Stimulated activated naive CD8-positive, alpha-beta T cell treated with anti-CD3 and anti-CD28 coated beads, Interleukin-15, amount 100 ng/mL, for 72 hours (primary cell): ENCODE data around the gene CREM.

Source experiments
- ATAC-seq: fragments of 150-1000 bp; cut with Tn5 transposase; 2 replicates; pipeline ENCODE4 v1.10.0; 2021; ENCODE audit warnings: mild to moderate bottlenecking, moderate library complexity
- DNase-seq, 2 donors: peaks; one replicate each; pipeline ENCODE4 v3.0.0; 2021 to 2022
- H3K27ac Mint-ChIP-seq, 2 donors: one replicate each; pipeline ENCODE4 v1.8.0; 2022; ENCODE audit warnings: mild to moderate bottlenecking in 2 of 2, mixed read lengths in 2 of 2, moderate library complexity in 2 of 2
- H3K27me3 Mint-ChIP-seq: one replicate; pipeline ENCODE4 v1.8.0; 2022; ENCODE audit warnings: mixed read lengths
- H3K4me1 Mint-ChIP-seq: one replicate; pipeline ENCODE4 v1.8.0; 2022; ENCODE audit warnings: mild to moderate bottlenecking, mixed read lengths
- H3K4me3 Mint-ChIP-seq, 2 donors: one replicate each; pipeline ENCODE4 v1.8.0; 2022; ENCODE audit warnings: mild to moderate bottlenecking in 2 of 2, mixed read lengths in 2 of 2, moderate library complexity in 1 of 2
- H3K9me3 Mint-ChIP-seq, 2 donors: one replicate each; pipeline ENCODE4 v1.8.0; 2022; ENCODE audit warnings: mixed read lengths in 2 of 2

Gene CREM

DNA sequence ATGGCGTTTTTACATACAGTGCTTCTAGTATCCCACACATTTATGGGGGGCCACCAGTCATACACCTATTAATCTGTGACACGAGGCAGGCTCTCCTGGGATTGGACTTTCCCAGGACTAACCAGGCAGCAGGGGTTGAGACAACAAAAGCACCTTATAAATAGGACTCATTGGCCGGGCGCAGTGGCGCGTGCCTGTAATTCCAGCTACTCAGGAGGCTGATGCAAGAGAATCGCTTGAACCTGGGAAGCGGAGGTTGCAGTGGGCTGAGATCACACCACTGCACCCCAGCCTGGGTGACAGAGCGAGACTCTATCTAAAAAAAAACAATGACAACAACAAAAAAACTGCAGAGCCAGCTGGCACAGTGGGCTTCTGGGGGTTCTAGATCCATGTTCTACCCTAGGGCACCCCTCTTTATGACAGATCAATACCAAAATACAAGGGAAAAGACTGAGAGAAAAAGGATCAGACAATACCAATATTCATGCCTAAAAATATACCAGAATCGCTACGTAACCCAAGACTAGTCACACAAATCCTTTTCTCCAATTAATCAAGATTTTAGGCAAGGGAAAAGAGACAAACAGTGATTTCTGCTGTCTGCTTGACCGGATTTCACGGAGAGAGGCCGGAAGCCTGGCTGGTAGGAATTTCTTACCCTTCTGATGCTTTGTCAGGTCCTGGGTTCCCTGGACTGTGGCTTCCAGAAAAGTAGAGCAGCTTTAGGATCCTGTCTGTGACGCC lies 111.3 kb downstream of the CREM start:
- H3K27ac Mint-ChIP-seq = no peak overlapping the region
- H3K27me3 Mint-ChIP-seq = no peaks in the 10 kb centered on the region
- H3K9me3 Mint-ChIP-seq = no peaks in the 10 kb centered on the region
- ATAC-seq = no peak
- DNase-seq = no peak
- H3K4me1 Mint-ChIP-seq = no peaks in the 10 kb centered on the region
- no peak overlapping the region for H3K4me3 Mint-ChIP-seq

DNA sequence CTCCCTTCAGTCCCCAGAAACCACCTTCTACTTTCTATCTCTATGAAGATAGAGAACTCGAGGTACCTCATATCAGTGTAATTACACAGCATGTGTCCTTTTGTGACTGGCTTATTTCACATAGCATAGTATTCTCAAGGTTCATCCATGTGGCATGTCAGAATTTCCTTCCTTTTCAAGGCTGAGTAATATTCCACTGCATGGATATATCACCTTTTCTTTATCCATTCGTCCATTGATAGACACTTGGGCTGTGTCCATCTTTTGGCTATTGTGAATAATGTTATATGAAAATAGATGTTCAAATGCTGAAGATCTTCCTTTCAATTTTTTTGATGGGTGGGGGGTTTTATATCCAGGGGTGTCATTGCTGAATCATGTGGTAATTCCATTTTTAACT lies 117.9 kb downstream of the CREM start:
- Mint-ChIP-seq H3K4me1 (no peaks in the 10 kb centered on the region), H3K27ac (no peak overlapping the region), H3K27me3 (peaks cover 11% of the 10 kb centered on the region), H3K4me3 (no peak overlapping the region), H3K9me3 (no peaks in the 10 kb centered on the region)
- DNase-seq (no peak), ATAC-seq (no peak)

DNA sequence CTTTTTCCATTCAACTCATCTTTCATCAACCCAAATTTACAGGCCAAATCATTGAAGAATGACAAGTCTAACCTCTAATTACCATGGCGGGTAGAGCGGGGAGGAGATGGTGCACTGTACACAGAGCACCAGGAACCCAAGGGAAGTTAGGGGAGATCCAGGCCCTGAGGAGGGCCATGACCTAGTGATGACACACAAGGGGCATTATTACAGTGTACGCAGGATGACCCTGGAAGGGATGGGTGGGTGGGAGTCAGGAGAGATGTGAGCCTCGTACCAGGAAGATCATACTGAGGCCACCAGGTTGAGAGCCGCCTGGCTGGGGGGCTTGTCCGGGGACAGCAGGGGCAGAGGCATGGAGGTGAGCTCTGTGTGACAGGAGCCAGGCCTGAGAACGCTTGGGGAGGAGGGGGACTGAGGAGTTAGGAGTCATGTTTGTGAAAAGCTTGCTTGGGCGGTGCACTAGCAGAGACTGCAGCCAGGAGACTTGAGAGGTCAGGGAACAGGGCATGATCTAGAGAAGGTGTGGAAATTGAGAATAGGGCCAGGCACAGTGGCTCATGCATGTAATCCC lies 120.2 kb downstream of the CREM start:
- Mint-ChIP-seq H3K4me3 (no peak overlapping the region), H3K4me1 (no peaks in the 10 kb centered on the region), H3K9me3 (no peaks in the 10 kb centered on the region), H3K27ac (no peak overlapping the region), H3K27me3 (peaks cover 11% of the 10 kb centered on the region)
- no peak for DNase-seq
- no peak for ATAC-seq

DNA sequence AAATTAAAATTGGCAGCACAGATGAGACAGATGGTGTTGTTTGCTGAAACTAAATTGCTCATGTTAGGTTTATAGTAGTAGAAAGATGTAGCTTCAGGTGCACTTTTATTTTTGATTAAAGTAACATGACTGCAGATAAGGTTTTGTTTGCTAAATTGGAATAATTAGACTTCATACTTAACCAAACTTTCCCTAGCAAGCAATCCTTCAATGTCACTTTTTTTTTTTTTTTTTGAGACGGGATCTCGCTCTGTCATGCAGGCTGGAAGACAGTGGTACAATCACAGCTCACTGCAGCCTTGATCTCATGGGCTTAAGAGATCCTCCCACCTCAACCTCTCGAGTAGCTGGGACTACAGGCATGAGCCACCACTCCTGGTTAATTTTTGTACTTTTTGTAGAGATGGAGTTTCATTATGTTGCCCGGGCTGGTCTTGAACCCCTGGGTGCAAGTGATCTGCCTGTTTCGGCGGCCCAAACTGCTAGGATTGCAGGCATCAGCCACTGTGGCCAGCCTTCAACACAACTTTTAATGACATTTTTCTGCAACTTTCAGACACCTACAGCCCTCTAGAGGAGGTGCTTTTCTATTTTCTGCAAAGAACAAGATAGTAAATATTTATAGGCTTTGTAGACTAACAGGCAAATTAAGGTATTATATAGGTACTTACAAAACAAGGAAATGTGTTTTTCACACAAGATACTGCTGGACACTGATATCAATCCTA lies 124.9 kb downstream of the CREM start:
- Mint-ChIP-seq H3K4me3 (no peak overlapping the region), H3K4me1 (no peaks in the 10 kb centered on the region), H3K9me3 (peaks cover 0 to 6% of the 10 kb centered on the region in 2 donors), H3K27ac (no peak overlapping the region), H3K27me3 (no peaks in the 10 kb centered on the region)
- DNase-seq (no peak), ATAC-seq (no peak)

DNA sequence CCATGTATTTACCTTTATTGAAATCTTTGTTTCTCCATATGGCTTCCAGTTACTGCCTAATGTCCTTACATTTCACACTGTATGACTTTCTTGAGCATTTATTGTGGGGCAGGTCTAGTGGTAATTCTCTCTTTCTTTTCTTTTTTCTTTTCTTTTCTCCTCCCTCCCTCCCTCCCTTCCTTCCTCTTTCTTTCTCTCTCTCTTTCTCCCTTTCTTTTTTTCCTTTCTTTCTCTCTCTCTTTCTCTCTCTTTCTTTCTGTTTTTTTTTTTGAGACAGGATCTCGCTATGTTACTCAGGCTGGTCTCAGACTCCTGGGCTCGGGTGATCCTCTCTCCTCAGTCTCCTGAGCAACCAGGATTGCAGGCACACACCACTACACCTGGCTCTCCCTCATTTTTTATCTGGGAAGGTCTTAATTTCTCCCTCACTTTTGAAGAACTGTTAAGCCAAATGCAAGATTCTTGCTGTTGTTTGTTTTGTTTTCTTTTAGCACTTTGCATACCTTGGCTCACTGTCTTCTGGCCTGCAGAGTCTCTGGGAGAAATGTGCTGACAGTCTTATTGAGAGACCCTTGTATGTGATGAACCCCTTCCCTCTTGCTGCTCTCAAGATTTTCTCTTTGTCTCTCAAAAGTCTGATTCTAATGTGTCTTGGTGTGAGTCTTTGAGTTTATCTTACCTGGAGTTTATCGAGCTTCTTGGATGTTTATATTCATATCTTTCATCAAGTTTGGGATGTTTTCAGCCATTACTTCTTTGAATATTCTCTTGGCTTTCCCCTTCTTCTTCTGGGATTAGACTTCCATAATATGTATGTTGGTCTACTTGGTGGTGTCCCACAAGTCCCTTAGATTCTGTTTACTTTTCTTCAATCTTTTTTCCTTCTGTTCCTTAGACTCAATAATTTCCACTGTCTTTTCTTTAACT lies 130.7 kb downstream of the CREM start:
- Mint-ChIP-seq H3K27ac (peak overlapping the region in 1 of 2 donors; percentile 22), H3K9me3 (peaks cover 16 to 21% of the 10 kb centered on the region in 2 donors), H3K4me3 (no peak overlapping the region), H3K4me1 (no peaks in the 10 kb centered on the region), H3K27me3 (peaks cover 10% of the 10 kb centered on the region)
- ATAC-seq (no peak), DNase-seq (no peak)

DNA sequence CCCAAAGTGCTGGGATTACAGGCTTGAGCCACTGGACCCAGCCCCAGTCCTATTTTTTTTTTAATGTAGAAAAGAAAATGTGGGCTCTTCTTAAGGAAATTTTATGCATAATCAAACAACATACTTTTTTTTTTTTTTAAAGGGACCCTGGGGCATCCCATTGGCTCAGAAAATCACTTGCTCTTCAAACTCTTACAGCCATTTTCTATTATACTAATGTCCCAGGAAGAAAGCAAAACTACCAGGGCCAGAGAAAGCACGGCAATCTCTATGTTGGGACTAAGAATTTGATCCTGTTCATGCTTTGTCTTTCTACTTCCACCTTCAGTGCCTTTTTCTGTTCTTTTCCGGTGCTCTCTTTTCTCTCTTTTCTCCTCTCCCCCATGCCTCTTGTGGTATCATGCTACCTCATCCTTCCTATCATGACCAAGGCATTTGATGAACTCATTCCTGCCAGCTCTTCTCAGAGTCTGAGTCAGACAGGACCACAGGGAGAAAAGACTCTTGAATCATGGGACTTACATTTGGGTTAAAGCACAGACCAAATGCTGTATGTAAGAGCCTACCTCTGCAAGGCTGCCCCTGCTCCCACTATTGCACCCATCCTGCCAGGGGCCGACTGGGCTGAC lies 133.2 kb downstream of the CREM start:
- ATAC-seq (no peak), DNase-seq (no peak)
- no peaks in the 10 kb centered on the region for H3K4me1 Mint-ChIP-seq
- H3K27ac Mint-ChIP-seq = no peak overlapping the region
- H3K4me3 Mint-ChIP-seq = no peak overlapping the region
- H3K9me3 Mint-ChIP-seq = peaks cover 16 to 21% of the 10 kb centered on the region in 2 donors
- peaks cover 10% of the 10 kb centered on the region for H3K27me3 Mint-ChIP-seq

DNA sequence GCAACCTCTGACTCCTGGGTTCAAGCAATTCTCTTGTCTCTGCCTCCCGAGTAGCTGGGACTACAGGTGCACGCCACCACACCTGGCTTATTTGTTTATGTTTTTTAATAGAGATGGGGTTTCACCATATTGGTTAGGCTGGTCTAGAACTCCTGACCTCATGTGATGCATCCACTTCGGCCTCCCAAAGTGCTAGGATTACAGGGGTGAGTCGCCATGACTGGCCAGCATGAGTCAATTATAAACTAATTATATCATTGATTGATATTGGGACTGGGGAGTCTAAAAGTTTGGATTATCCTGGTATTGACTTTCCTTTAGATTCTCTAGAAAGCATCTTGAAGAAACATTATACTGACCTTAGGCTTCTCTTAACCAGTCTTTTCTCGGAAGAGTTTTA lies 135.8 kb downstream of the CREM start:
- Mint-ChIP-seq H3K27ac (no peak overlapping the region), H3K4me1 (no peaks in the 10 kb centered on the region), H3K27me3 (peaks cover 10% of the 10 kb centered on the region), H3K9me3 (peaks cover 10 to 12% of the 10 kb centered on the region in 2 donors), H3K4me3 (no peak overlapping the region)
- DNase-seq = no peak
- no peak for ATAC-seq
